Body of pancreas (tissue), 4 donors: Measurements from ENCODE around the gene SBNO1. TPM values are rescaled to one million over a fixed set of nuclear protein-coding genes. Genes with fewer than 3 reads are reported as not detected.

Experiments used
- ATAC-seq: fragments of 150-250 bp; one replicate; pipeline ENCODE4 v1.9.1; 2016
- DNase-seq, 4 donors: peaks; one replicate each; pipeline ENCODE4 v3.0.0-alpha.2; 2019
- H3K27ac ChIP-seq, 4 donors: fragments of 200-600 bp; sonication (generic); 1 replicate in 3 of 4; 2 replicates in 1 of 4; pipeline versions ENCODE4 v1.5.1 to v1.6.1; 2016 to 2019; ENCODE audit warnings: mild to moderate bottlenecking in 1 of 4, mixed read lengths in 1 of 4, moderate library complexity in 1 of 4
- H3K27me3 ChIP-seq, 2 donors: fragments of 200-600 bp; sonication (generic); one replicate each; pipeline ENCODE4 v1.6.0; 2016; ENCODE audit warnings: mild to moderate bottlenecking in 1 of 2
- H3K36me3 ChIP-seq, 2 donors: fragments of 200-600 bp; sonication (generic); replicated peaks in 1 of 2; 2 replicates each; pipeline ENCODE4 v1.5.1; 2016; ENCODE audit warnings: low read depth in 2 of 2; ENCODE audit not compliant: insufficient read depth in 1 of 2
- H3K4me1 ChIP-seq: fragments of 200-600 bp; sonication (generic); one replicate; pipeline ENCODE4 v1.6.0; 2016
- H3K4me3 ChIP-seq, 2 donors: fragments of 200-600 bp; sonication (generic); 1 replicate in 1 of 2; 2 replicates in 1 of 2; pipeline ENCODE4 v1.5.1; 2016 to 2019
- H3K9me3 ChIP-seq, 3 donors: fragments of 200-600 bp; sonication (generic); 1 replicate in 2 of 3; 2 replicates in 1 of 3; pipeline ENCODE4 v1.5.1; 2016
- CTCF ChIP-seq, 7 experiments: fragments of 450-650 bp in 4 of 7; fragments of 200-600 bp in 3 of 7; sonication (generic) in 3 of 7; IDR thresholded peaks; one replicate each; pipeline ENCODE4 v1.5.1; 2016 to 2019; ENCODE audit warnings: antibody characterized with exemption in 7 of 7
- POLR2A ChIP-seq, 3 donors: fragments of 450-650 bp; IDR thresholded peaks; one replicate each; pipeline ENCODE4 v1.6.1; 2016; ENCODE audit warnings: antibody characterized with exemption in 3 of 3, mild to moderate bottlenecking in 2 of 3
- WGBS, 2 donors: methylation state at CpG; one replicate each; pipeline ENCODE4 v1.1.5; 2017; 5-methylcytosine and 5-hydroxymethylcytosine counted together
- intact Hi-C: fragments of 100-400 bp; cut with DNase I; formaldehyde crosslinking; loops from one replicate; pipeline ENCODE4 v1.15.1; 2023
- total RNA-seq, 2 donors: library from RNA; depleted of rRNA; stranded (reverse); fragments of >200 nt; gene quantifications; one replicate each; pipeline ENCODE4 v1.1.0, GENCODE V29; 2016

Gene SBNO1
- total RNA-seq, 2 donors from 2014 or later = 11.4 to 11.9 TPM

DNA sequence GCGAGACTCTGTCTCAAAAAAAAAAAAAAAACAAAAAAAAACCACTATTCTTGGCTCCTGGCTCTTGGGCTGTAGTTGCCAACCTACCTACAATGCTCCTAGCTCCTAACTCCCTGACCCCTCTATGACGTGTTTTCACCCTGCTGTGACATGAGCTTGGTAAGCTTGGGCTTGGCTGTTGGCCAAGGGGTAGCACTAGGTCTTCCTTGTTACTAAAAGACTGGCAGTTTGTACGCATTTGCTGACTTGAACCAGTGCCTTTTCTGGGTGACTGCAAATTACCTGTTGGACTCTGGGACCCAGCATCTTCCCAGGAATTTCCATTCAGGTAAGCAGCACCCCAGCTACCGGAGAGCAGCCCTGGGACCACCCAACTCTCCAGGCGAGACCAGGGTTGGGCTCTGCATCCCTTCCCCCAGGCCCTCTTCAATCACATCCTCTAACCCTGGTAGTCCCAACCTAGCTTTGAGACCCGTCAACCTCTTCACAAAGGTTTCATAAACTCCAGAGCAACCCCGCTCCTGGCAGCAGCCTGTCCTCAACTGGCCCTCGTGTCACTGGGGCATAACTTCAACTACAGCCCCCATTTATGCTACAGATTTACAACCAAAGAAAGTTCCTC is 101.3 kb downstream of the SBNO1 start:
- ATAC-seq (no peak), DNase-seq (no peak)
- Histone ChIP-seq H3K36me3 (peaks cover 0 to 6% of the 10 kb centered on the region in 2 donors), H3K4me3 (no peak overlapping the region), H3K27ac (no peak overlapping the region), H3K4me1 (peaks cover 4% of the 10 kb centered on the region), H3K27me3 (no peaks in the 10 kb centered on the region), H3K9me3 (no peaks in the 10 kb centered on the region)
- intact Hi-C loops = loop anchor here (10.0 kb wide), 1 partner anchor 311 kb away; no protein-coding TSS in a partner anchor
- TF ChIP-seq POLR2A (IDR thresholded peaks at IDR 0.05) = no peak
- no peak for TF ChIP-seq CTCF (IDR thresholded peaks at IDR 0.05)
- WGBS, 2 donors = 85 to 90% methylated on average over 7 to 8 of the region's 8 CpGs

DNA sequence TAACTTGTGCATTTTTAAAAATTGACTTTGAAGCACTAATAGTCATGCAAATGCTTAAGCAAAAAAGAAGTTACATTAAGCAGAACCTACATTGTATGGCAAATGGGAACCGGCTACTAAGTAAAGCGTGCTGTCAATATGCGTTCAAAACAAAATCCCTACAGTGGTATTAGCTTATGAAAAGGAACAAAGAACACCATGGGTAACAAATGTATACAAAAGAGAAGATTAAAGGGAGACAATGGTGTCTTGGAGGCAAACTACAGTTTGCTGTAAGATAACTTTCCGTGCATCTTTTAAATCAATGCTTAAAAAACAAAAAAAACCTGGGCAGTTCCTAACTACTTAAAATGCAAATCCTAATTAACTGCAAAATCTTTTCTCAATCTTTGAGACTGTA is 103.5 kb downstream of the SBNO1 start:
- DNase-seq = no peak
- Histone ChIP-seq H3K4me1 (no peaks in the 10 kb centered on the region), H3K27me3 (no peaks in the 10 kb centered on the region), H3K27ac (no peak overlapping the region), H3K36me3 (peaks cover 0 to 7% of the 10 kb centered on the region in 2 donors), H3K4me3 (no peak overlapping the region), H3K9me3 (no peaks in the 10 kb centered on the region)
- intact Hi-C loops = loop anchor here (10.0 kb wide), 1 partner anchor 314 kb away; no protein-coding TSS in a partner anchor
- no peak for ATAC-seq
- WGBS, 2 donors = 89 to 92% methylated on average over 4 of the region's 4 CpGs
- TF ChIP-seq CTCF (IDR thresholded peaks at IDR 0.05) = no peak
- TF ChIP-seq POLR2A (IDR thresholded peaks at IDR 0.05) = no peak

DNA sequence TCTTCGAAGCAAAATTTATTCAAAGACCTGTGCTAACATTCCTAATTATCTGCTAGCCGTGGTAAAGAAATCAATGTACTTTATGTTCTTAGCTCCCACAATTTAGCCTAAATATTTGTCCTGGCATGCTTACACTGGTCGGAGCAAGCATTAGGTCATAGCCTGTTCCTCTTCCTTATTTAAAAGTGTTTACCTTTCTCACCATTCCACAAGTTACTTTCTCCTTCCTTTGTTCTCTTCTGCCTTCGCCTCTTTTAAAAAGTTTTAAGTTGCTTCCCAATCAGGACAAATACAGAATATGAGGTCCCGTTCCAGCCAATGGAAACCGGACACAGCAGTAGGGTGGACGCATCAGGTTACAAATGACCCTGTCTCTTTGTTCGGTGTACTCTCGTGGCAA is 104.6 kb downstream of the SBNO1 start:
- H3K4me3 ChIP-seq = no peak overlapping the region
- no peaks in the 10 kb centered on the region for H3K27me3 ChIP-seq
- peak overlapping the region in 1 of 4 donors; percentile 5 for H3K27ac ChIP-seq
- ATAC-seq = no peak
- no peaks in the 10 kb centered on the region for H3K9me3 ChIP-seq
- 63 to 71% methylated on average over 9 of the region's 9 CpGs for WGBS, 2 donors
- intact Hi-C loops = loop anchor here (10.0 kb wide), 1 partner anchor 315 kb away; no protein-coding TSS in a partner anchor
- TF ChIP-seq POLR2A (IDR thresholded peaks at IDR 0.05) (no peak), CTCF (IDR thresholded peaks at IDR 0.05) (no peak)
- H3K4me1 ChIP-seq = no peaks in the 10 kb centered on the region
- DNase-seq = no peak
- H3K36me3 ChIP-seq = peaks cover 0 to 12% of the 10 kb centered on the region in 2 donors

- DNase-seq (no peak), ATAC-seq (no peak)
- H3K9me3 ChIP-seq = no peaks in the 10 kb centered on the region
- TF ChIP-seq POLR2A (IDR thresholded peaks at IDR 0.05) (no peak), CTCF (IDR thresholded peaks at IDR 0.05) (no peak)
- intact Hi-C loops = no loop called here
- H3K36me3 ChIP-seq = peaks cover 5 to 18% of the 10 kb centered on the region in 2 donors
- WGBS, 2 donors = 71% methylated on average over 4 of the region's 4 CpGs
- no peaks in the 10 kb centered on the region for H3K4me1 ChIP-seq
- no peaks in the 10 kb centered on the region for H3K27me3 ChIP-seq
- H3K27ac ChIP-seq = no peak overlapping the region
- H3K4me3 ChIP-seq = no peak overlapping the region
Measured at GRCh38 chr12:123258593-123258992, 106.1 kb downstream of the SBNO1 start.
